Hepatocyte (in vitro differentiated cells): ENCODE results near the gene CRYZL1. TPM values are rescaled to one million over a fixed set of nuclear protein-coding genes. Genes with fewer than 3 reads are reported as not detected.

ENCODE experiments used
- DNase-seq: peaks from one replicate; pipeline ENCODE4 v3.0.0-alpha.2; 2016; ENCODE audit warnings: low spot score
- H2AFZ ChIP-seq: fragments of 200-600 bp; sonication (generic); 2 replicates; pipeline ENCODE4 v1.6.0; 2016; ENCODE audit warnings: antibody characterized with exemption, mild to moderate bottlenecking
- H3K27ac ChIP-seq: fragments of 200-600 bp; sonication (generic); 2 replicates; pipeline ENCODE4 v1.5.1; 2016; ENCODE audit warnings: mild to moderate bottlenecking
- H3K27me3 ChIP-seq: fragments of 200-600 bp; sonication (generic); 2 replicates; pipeline ENCODE4 v1.6.1; 2016
- H3K36me3 ChIP-seq: fragments of 200-600 bp; sonication (generic); replicated peaks from 2 replicates; pipeline ENCODE4 v1.5.1; 2016; ENCODE audit warnings: low read depth; ENCODE audit not compliant: insufficient read depth
- H3K4me1 ChIP-seq: fragments of 200-600 bp; sonication (generic); 2 replicates; pipeline ENCODE4 v1.5.1; 2016; ENCODE audit warnings: mild to moderate bottlenecking, moderate library complexity; ENCODE audit not compliant: insufficient read depth
- H3K4me2 ChIP-seq: fragments of 200-600 bp; sonication (generic); 2 replicates; pipeline ENCODE4 v1.6.0; 2016
- H3K4me3 ChIP-seq: fragments of 200-600 bp; sonication (generic); 2 replicates; pipeline ENCODE4 v1.5.1; 2016; ENCODE audit warnings: mild to moderate bottlenecking
- H3K79me2 ChIP-seq: fragments of 200-600 bp; sonication (generic); 2 replicates; pipeline ENCODE4 v1.6.0; 2017; ENCODE audit warnings: mild to moderate bottlenecking
- H3K9me2 ChIP-seq: fragments of 200-600 bp; sonication (generic); replicated peaks from 2 replicates; pipeline ENCODE4 v1.6.0; 2017; ENCODE audit warnings: mild to moderate bottlenecking; ENCODE audit not compliant: insufficient read depth
- H3K9me3 ChIP-seq: fragments of 200-600 bp; sonication (generic); 2 replicates; pipeline ENCODE4 v1.5.1; 2016; ENCODE audit warnings: low read depth, mild to moderate bottlenecking
- H4K20me1 ChIP-seq: fragments of 200-600 bp; sonication (generic); 2 replicates; pipeline ENCODE4 v1.6.0; 2016; ENCODE audit warnings: mild to moderate bottlenecking; ENCODE audit not compliant: insufficient read depth, poor library complexity, severe bottlenecking
- CTCF ChIP-seq: fragments of 200-600 bp; sonication (generic); IDR thresholded peaks from 2 replicates; pipeline ENCODE4 v1.5.1; 2016; ENCODE audit warnings: antibody characterized with exemption, mild to moderate bottlenecking; ENCODE audit not compliant: poor library complexity
- EZH2 ChIP-seq: fragments of 200-600 bp; sonication (generic); IDR thresholded peaks from 2 replicates; pipeline ENCODE4 v1.6.1; 2016; ENCODE audit warnings: antibody characterized with exemption, mild to moderate bottlenecking, borderline replicate concordance
- EZH2phosphoT487 ChIP-seq: fragments of 200-600 bp; sonication (generic); IDR thresholded peaks from one replicate; pipeline ENCODE4 v1.6.1; 2018; ENCODE audit warnings: antibody characterized with exemption, mild to moderate bottlenecking, low read depth, moderate library complexity; ENCODE audit not compliant: unreplicated experiment, severe bottlenecking
- WGBS: methylation state at CpG from one replicate; pipeline ENCODE4 v1.1.6; 2016; ENCODE audit warnings: low lambda C conversion rate; ENCODE audit errors: missing lambda C conversion rate; 5-methylcytosine and 5-hydroxymethylcytosine counted together
- polyA plus RNA-seq: library from polyadenylated mRNA; unstranded; fragments of >200 nt; fragmentation: Nextera tagmentation; extraction: Ambion mirVana; gene quantifications from 2 replicates; pipeline ENCODE4 v1.2.1, GENCODE V29; 2016
- total RNA-seq: library from RNA; depleted of rRNA; stranded (reverse); fragments of >200 nt; gene quantifications from 2 replicates; pipeline ENCODE4 v1.2.3, GENCODE V29; 2014

Gene CRYZL1
- total and polyA plus RNA-seq, 2 experiments from 2014 or later: 29.7 to 41.5 TPM

- H3K4me3 ChIP-seq: peak within 1 kb of the TSS; percentile 78
- no peaks in the 10 kb centered on the region for H4K20me1 ChIP-seq
- WGBS: under 1% methylated on average over 31 of the region's 78 CpGs
- H3K9me3 ChIP-seq: no peaks in the 10 kb centered on the region
- H3K4me2 ChIP-seq: peak within 1 kb of the TSS; percentile 86
- peak; percentile 96 for DNase-seq
- peaks cover 9% of the 10 kb centered on the region for H3K4me1 ChIP-seq
- H3K27me3 ChIP-seq: no peaks in the 10 kb centered on the region
- peaks cover 34% of the 10 kb centered on the region for H3K79me2 ChIP-seq
- no peaks in the 10 kb centered on the region for H3K9me2 ChIP-seq
- H2AFZ ChIP-seq: peak within 1 kb of the TSS; percentile 94
- H3K36me3 ChIP-seq: no peaks in the 10 kb centered on the region
- H3K27ac ChIP-seq: peak within 1 kb of the TSS; percentile 91
- TF ChIP-seq CTCF (no peak), EZH2phosphoT487 (no peak), EZH2 (no peak)
These were observed 52.8 kb downstream of the CRYZL1 start, which contains the start of gene DONSON for GRCh38 chr21:33588485-33589335. Gene DONSON (minus strand): TSS chr21:33588684. CDS start chr21:33588641, 43 bp downstream.

DNA sequence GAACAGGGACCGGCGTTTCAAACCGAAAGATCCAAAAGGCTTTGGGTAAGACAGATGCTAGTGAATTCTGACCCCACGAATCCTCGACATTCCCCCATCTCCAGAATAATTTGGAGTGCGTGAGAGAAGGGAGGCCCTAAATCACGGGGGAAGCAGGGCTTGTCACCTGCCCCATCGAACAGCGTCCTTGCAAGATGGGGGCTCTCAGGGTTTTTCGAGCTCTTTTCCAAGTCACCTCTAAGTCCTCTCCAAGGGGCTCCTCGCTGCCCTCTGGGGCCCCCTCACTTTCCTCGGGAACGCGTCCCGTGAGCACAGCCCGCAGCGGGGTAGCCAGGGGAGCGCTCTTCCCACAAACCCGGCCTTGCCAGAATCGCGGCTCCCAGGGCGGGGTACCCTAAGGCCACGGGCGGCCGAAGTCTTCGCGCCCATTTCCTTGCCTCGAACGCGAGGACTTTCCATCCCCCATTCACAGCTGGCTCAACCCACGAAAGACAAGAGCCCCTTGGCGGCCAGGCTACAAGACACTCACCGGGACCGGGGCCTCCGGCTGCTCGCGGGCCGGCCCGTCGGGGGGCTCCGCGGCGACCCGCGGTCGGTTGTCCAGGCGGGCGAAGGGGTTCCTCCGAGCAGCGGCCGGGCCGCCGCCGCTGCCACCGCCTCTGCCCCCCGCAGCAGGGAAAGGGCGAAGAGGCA is 53.6 kb downstream of the CRYZL1 start:
- Histone ChIP-seq H3K27ac (peak overlapping the region; percentile 91), H3K9me2 (no peaks in the 10 kb centered on the region), H3K27me3 (no peaks in the 10 kb centered on the region), H3K79me2 (peaks cover 34% of the 10 kb centered on the region), H2AFZ (peak overlapping the region; percentile 94), H3K9me3 (no peaks in the 10 kb centered on the region), H3K4me1 (peaks cover 9% of the 10 kb centered on the region), H3K36me3 (no peaks in the 10 kb centered on the region), H3K4me2 (peak overlapping the region; percentile 86), H4K20me1 (no peaks in the 10 kb centered on the region), H3K4me3 (peak overlapping the region; percentile 78)
- TF ChIP-seq EZH2 (no peak), CTCF (no peak), EZH2phosphoT487 (no peak)
- DNase-seq: peak; percentile 64
- 3% methylated on average over 42 of the region's 57 CpGs for WGBS

- Histone ChIP-seq H3K27ac (no peak overlapping the region), H3K79me2 (peaks cover 34% of the 10 kb centered on the region), H3K9me3 (no peaks in the 10 kb centered on the region), H3K4me3 (no peak overlapping the region), H4K20me1 (no peaks in the 10 kb centered on the region), H3K4me2 (peak overlapping the region; percentile 86), H3K36me3 (no peaks in the 10 kb centered on the region), H3K27me3 (no peaks in the 10 kb centered on the region), H3K9me2 (no peaks in the 10 kb centered on the region), H3K4me1 (peaks cover 9% of the 10 kb centered on the region), H2AFZ (no peak overlapping the region)
- TF ChIP-seq EZH2: no peak
- TF ChIP-seq EZH2phosphoT487: no peak
- no peak for TF ChIP-seq CTCF
- DNase-seq: no peak
- WGBS: 70% methylated on average over 6 of the region's 6 CpGs
These were observed 54.6 kb downstream of the CRYZL1 start for GRCh38 chr21:33586927-33587326.
